ENCODE measurements around the gene ITSN1.
"Not testable (repeated sequence)": the region's sequence is repeated elsewhere in the genome, so short reads cannot be mapped to it uniquely, and the experiment has no call there.

The ITSN1 gene

GRCh38 chr21:33642027-33642895 is at the start of gene ITSN1:
Gene ITSN1 (plus strand): TSS chr21:33642501. CDS start chr21:33718829, 76,328 bp downstream.
- peak; percentile 99 for DNase-seq (ENCODE audit: low read depth)

GRCh38 chr21:33598051-33598450 is 44.2 kb upstream of the ITSN1 start:
- no peak for DNase-seq (ENCODE audit: low read depth)

- DNase-seq (ENCODE audit: low read depth), result no peak
Observed at GRCh38 chr21:33608559-33608958, 33.7 kb upstream of the ITSN1 start.

- DNase-seq (ENCODE audit: low read depth), result no peak
Observed at GRCh38 chr21:33611006-33611744, 31.1 kb upstream of the ITSN1 start.

GRCh38 chr21:33617565-33617964 is 24.7 kb upstream of the ITSN1 start:
- DNase-seq (ENCODE audit: low read depth), result not testable (repeated sequence)

GRCh38 chr21:33618407-33618806 is 23.9 kb upstream of the ITSN1 start:
- DNase-seq (ENCODE audit: low read depth), result no peak

GRCh38 chr21:33619726-33620125 is 22.6 kb upstream of the ITSN1 start:
- no peak for DNase-seq (ENCODE audit: low read depth)

- no peak for DNase-seq (ENCODE audit: low read depth)
Observed at GRCh38 chr21:33622253-33622652, 20.0 kb upstream of the ITSN1 start.

- not testable (repeated sequence) for DNase-seq (ENCODE audit: low read depth)
Observed at GRCh38 chr21:33626151-33626550, 16.1 kb upstream of the ITSN1 start.

- no peak for DNase-seq (ENCODE audit: low read depth)
Observed at GRCh38 chr21:33634254-33634653, 8.0 kb upstream of the ITSN1 start.

- no peak for DNase-seq (ENCODE audit: low read depth)
Observed at GRCh38 chr21:33640697-33641351, 1.5 kb upstream of the ITSN1 start.

- peak; percentile 98 for DNase-seq (ENCODE audit: low read depth)
Observed at GRCh38 chr21:33641352-33642026, 812 bp upstream of the ITSN1 start, which contains the start of gene CRYZL1. Gene CRYZL1 (minus strand): TSS chr21:33641741. CDS start chr21:33631551, 10,190 bp downstream.

- no peak for DNase-seq (ENCODE audit: low read depth)
Observed at GRCh38 chr21:33642896-33643657, 776 bp downstream of the ITSN1 start.

- DNase-seq (ENCODE audit: low read depth), result peak; percentile 36
Observed at GRCh38 chr21:33643658-33644311, 1.5 kb downstream of the ITSN1 start.

GRCh38 chr21:33644383-33645074 is 2.2 kb downstream of the ITSN1 start:
- no peak for DNase-seq (ENCODE audit: low read depth)

- DNase-seq (ENCODE audit: low read depth), result no peak
Observed at GRCh38 chr21:33645730-33646129, 3.4 kb downstream of the ITSN1 start.

GRCh38 chr21:33647587-33647986 is 5.3 kb downstream of the ITSN1 start:
- no peak for DNase-seq (ENCODE audit: low read depth)

- no peak for DNase-seq (ENCODE audit: low read depth)
Observed at GRCh38 chr21:33648555-33648954, 6.3 kb downstream of the ITSN1 start.

- DNase-seq (ENCODE audit: low read depth), result no peak
Observed at GRCh38 chr21:33650230-33650629, 7.9 kb downstream of the ITSN1 start.

- DNase-seq (ENCODE audit: low read depth), result no peak
Observed at GRCh38 chr21:33650929-33651509, 8.7 kb downstream of the ITSN1 start.
